ENCODE data around the gene PDE6H.

GRCh38 chr12:14993117-14993516 is 20.3 kb downstream of the PDE6H start:
- TF ChIP-seq CTCF (IDR thresholded peaks at IDR 0.05; ENCODE audit: poor library complexity) (no peak), EZH2phosphoT487 (IDR thresholded peaks at IDR 0.05; ENCODE audit: low read depth, severe bottlenecking, unreplicated experiment) (no peak), EZH2 (IDR thresholded peaks at IDR 0.05; ENCODE audit: borderline replicate concordance) (no peak)

Data from hepatocyte (in vitro differentiated cells).